WERI-Rb-1 (cell line): ENCODE results near the gene EEF1A2.

ENCODE experiments used
- DNase-seq: peaks from one replicate; pipeline ENCODE4 v3.0.0-alpha.2; 2020
- H3K27ac ChIP-seq: fragments of 250-450 bp; sonication (Bioruptor Pico); 2 replicates; pipeline ENCODE4 v1.5.1; 2020; ENCODE audit warnings: mild to moderate bottlenecking, moderate library complexity
- H3K27me3 ChIP-seq: fragments of 250-450 bp; sonication (Bioruptor Pico); 2 replicates; pipeline ENCODE4 v1.5.1; 2021; ENCODE audit warnings: mild to moderate bottlenecking, low read depth, moderate library complexity; ENCODE audit not compliant: insufficient read depth, severe bottlenecking
- H3K36me3 ChIP-seq: fragments of 250-450 bp; sonication (Bioruptor Pico); 2 replicates; pipeline ENCODE4 v1.5.1; 2020; ENCODE audit warnings: mild to moderate bottlenecking, moderate library complexity
- H3K4me3 ChIP-seq: 2 replicates; pipeline ENCODE4 v1.5.1; 2011; ENCODE audit warnings: low read depth, mild to moderate bottlenecking, control low read depth, low read length
- H3K9me3 ChIP-seq: fragments of 250-450 bp; sonication (Bioruptor Pico); 2 replicates; pipeline ENCODE4 v1.5.1; 2021; ENCODE audit warnings: mild to moderate bottlenecking, moderate library complexity; ENCODE audit not compliant: severe bottlenecking
- TF ChIP-seq, protein P1 (sequence below): IDR thresholded peaks from 2 replicates; pipeline ENCODE4 v1.5.1; 2011; ENCODE audit warnings: low read depth, mild to moderate bottlenecking, control low read depth, inconsistent platforms, low read length

The EEF1A2 gene

DNA sequence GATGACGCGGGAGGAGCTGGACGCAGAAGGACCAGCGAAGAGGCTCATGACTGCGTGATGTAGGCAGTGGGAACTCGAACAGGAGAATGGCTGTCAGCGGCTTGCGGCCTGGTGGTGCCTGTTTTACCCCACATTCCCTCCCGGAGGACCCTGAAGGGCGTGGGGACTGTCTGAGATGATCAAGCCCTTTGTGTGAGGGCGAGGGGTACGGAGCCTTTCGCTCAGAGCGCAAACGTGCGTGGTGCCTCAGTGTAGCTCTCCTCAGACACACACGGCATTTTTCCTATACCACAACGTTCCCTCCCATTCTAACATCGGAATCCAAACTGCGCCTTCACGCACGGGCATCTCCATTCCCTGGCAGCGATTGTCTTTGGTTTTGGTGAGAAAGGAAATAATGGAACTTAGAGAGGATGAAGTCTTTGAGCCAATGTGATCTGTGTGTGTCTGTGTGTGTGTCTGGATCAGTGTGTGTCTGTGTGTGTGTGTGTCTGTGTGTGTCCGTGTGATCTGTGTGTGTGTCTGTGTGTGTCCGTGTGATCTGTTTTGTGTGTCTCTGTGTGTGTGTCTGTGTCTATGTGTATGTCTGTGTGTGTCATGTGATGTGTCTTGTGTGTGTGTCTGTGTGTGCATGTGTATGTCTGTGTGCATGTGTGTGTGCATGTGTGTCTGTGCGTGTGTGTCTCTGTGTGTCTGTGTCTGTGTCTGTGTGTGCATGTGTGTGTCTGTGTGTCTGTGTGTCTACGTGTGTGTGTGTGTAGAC lies 33.0 kb upstream of the EEF1A2 start:
- H3K36me3 ChIP-seq = no peaks in the 10 kb centered on the region
- DNase-seq = no peak
- H3K9me3 ChIP-seq = no peaks in the 10 kb centered on the region
- H3K27me3 ChIP-seq = no peaks in the 10 kb centered on the region
- TF ChIP-seq, protein P1, sequence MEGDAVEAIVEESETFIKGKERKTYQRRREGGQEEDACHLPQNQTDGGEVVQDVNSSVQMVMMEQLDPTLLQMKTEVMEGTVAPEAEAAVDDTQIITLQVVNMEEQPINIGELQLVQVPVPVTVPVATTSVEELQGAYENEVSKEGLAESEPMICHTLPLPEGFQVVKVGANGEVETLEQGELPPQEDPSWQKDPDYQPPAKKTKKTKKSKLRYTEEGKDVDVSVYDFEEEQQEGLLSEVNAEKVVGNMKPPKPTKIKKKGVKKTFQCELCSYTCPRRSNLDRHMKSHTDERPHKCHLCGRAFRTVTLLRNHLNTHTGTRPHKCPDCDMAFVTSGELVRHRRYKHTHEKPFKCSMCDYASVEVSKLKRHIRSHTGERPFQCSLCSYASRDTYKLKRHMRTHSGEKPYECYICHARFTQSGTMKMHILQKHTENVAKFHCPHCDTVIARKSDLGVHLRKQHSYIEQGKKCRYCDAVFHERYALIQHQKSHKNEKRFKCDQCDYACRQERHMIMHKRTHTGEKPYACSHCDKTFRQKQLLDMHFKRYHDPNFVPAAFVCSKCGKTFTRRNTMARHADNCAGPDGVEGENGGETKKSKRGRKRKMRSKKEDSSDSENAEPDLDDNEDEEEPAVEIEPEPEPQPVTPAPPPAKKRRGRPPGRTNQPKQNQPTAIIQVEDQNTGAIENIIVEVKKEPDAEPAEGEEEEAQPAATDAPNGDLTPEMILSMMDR = no peak
- H3K4me3 ChIP-seq = no peak overlapping the region
- no peak overlapping the region for H3K27ac ChIP-seq

DNA sequence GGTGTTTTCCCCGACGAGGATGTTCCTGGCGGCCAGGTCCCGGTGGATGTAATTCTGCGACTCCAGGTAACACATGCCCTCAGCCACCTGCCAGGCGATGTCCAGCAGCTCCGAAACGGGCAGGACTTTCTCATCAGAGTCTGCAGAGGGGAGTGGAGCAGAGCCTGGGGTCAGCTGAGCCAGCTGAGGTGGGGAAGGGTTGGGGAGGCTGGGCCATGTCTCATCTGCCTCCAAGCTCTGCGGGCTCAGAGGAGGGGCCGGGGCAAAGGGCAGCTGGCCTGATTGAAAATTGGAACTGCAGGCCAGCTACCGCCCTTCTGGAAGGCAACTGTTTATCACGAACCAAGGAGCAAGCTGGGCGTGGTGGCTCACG lies 31.9 kb upstream of the EEF1A2 start:
- no peaks in the 10 kb centered on the region for H3K36me3 ChIP-seq
- no peak for DNase-seq
- TF ChIP-seq, protein P1 = no peak
- no peak overlapping the region for H3K27ac ChIP-seq
- no peaks in the 10 kb centered on the region for H3K9me3 ChIP-seq
- no peaks in the 10 kb centered on the region for H3K27me3 ChIP-seq
- no peak overlapping the region for H3K4me3 ChIP-seq

DNA sequence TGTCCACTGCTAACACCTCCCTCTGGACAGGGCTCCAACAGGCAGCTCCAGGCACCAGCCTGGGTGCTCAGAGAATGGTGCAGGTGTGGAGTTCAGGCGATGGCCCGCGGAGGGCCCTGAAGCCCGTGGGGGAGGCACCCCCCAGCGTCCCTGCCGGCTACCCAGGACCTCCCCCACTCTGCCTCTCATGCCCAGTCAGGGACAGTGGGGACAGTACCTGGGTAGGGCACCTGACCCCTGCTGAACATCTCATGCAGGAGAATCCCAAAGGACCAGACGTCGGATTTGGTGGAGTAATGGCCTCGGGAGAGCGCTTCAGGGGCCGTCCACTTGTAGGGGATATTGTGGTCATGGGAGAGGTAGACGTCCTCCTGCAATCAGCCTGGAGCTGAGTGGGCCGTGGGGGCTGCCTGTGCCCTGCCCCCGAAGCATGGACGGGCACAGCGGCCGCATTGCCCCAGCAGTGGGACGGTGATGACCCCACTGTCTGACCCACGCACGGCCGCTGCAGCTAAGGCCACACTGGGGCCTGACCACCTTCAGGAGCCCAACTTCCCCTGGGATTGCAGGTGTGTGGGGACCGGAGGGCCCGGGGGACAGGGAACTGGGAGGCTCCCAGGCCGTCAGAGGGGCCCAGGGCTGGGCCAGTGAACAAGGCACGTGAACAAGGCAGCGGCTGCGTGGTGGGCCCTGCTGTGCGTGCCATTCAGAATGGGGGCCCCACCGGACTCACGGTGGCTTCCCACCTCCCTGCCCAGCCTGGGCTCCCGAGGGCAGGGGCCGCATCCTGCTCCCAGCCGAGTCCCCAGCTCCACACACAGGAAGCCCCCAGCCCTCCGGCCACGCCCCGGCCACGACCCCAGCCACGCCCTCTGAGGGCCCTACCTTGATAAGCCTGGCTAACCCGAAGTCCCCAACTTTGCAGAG lies 31.2 kb upstream of the EEF1A2 start:
- Histone ChIP-seq H3K27ac (no peak overlapping the region), H3K4me3 (no peak overlapping the region), H3K36me3 (no peaks in the 10 kb centered on the region), H3K27me3 (no peaks in the 10 kb centered on the region), H3K9me3 (no peaks in the 10 kb centered on the region)
- TF ChIP-seq, protein P1 = no peak
- DNase-seq = no peak

DNA sequence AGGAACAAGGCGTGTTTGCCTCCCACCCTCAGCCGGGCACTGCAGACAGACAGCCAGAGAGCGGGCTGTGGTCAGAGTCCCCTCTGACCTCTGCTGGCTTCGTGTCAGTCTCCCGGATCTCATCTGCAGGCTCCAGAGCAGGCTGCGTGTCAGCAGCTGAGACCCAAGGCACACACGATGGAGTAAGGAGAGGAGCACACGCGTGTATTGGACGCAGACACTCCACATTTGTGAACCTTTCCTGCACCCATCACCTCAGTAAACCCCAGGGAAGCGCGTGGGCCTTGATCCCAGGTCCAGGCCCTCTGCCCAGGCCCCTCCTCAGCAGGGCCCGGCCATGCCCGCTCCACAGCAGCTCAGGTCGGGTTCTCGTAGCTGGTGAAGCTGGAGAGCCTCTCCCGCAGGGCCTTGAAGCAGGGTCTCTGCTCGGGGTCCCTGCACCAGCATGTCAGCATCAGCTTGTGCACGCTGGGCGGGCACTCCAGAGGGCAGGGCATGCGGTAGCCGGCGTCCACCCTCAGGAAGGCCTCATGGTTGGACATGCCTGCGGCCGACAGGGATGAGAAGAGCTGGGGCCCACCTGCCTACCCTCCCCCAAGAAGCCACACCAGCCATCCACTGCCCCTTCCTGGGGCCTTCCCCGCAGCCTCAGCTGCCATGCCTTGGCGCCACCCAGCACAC lies 30.4 kb upstream of the EEF1A2 start:
- H3K27me3 ChIP-seq = no peaks in the 10 kb centered on the region
- TF ChIP-seq, protein P1 = no peak
- no peak overlapping the region for H3K4me3 ChIP-seq
- no peaks in the 10 kb centered on the region for H3K36me3 ChIP-seq
- no peak for DNase-seq
- H3K27ac ChIP-seq = no peak overlapping the region
- no peaks in the 10 kb centered on the region for H3K9me3 ChIP-seq

DNA sequence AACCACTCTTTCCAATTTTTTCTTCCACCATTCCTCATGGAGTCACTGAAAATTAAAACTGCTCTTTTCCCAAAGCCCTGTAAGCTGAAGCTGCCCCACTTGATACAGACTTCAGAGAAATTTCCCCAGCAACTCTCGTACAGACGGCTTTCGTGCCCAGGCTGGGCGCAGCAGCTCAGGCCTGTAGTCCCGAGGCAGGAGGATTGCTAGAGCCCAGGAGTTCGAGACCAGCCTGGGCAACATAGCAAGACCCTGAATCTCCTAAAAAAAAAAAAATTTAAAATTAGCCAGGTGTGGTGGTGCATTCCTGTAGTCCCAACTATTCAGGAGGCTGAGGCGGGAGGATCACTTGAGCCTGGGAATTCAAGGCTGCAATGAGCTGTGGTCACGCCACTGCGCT lies 28.3 kb upstream of the EEF1A2 start:
- Histone ChIP-seq H3K27ac (no peak overlapping the region), H3K27me3 (no peaks in the 10 kb centered on the region), H3K9me3 (peaks cover 9% of the 10 kb centered on the region), H3K4me3 (no peak overlapping the region), H3K36me3 (peaks cover 16% of the 10 kb centered on the region)
- no peak for DNase-seq
- TF ChIP-seq, protein P1 = no peak
